H9 (cell line): ENCODE data around the gene GOLGA3. TPM values are rescaled to one million over a fixed set of nuclear protein-coding genes. Genes with fewer than 3 reads are reported as not detected.

Source experiments
- DNase-seq: peaks from one replicate; pipeline ENCODE4 v3.0.0-alpha.2; 2017
- H2AFZ ChIP-seq: one replicate; pipeline ENCODE4 v1.6.1; 2013; ENCODE audit warnings: mild to moderate bottlenecking, low read length, control low read depth, moderate library complexity
- H2AK5ac ChIP-seq: 2 replicates; pipeline ENCODE4 v1.6.1; 2013; ENCODE audit warnings: low read length, control low read depth, mixed read lengths; ENCODE audit not compliant: insufficient read length
- H2BK120ac ChIP-seq: one replicate; pipeline ENCODE4 v1.6.1; 2013; ENCODE audit warnings: low read depth, mild to moderate bottlenecking, low read length, control low read depth, inconsistent platforms; ENCODE audit not compliant: poor library complexity, severe bottlenecking
- H2BK12ac ChIP-seq: 2 replicates; pipeline ENCODE4 v1.6.1; 2013; ENCODE audit warnings: low read length, control low read depth, mixed read lengths, low read depth; ENCODE audit not compliant: insufficient read length
- H2BK15ac ChIP-seq: 2 replicates; pipeline ENCODE4 v1.6.1; 2013; ENCODE audit warnings: low read depth, low read length, control low read depth
- H2BK20ac ChIP-seq: one replicate; pipeline ENCODE4 v1.6.1; 2013; ENCODE audit warnings: low read depth, mild to moderate bottlenecking, low read length, control low read depth, inconsistent platforms; ENCODE audit not compliant: poor library complexity, severe bottlenecking
- H2BK5ac ChIP-seq: 2 replicates; pipeline ENCODE4 v1.6.1; 2013; ENCODE audit warnings: low read length, control low read depth, mixed read lengths; ENCODE audit not compliant: insufficient read length
- H3K14ac ChIP-seq: 2 replicates; pipeline ENCODE4 v1.6.1; 2013; ENCODE audit warnings: low read length, control low read depth; ENCODE audit not compliant: insufficient read depth
- H3K18ac ChIP-seq: 2 replicates; pipeline ENCODE4 v1.6.1; 2013; ENCODE audit warnings: low read depth, mild to moderate bottlenecking, mixed read lengths, low read length, control low read depth; ENCODE audit not compliant: insufficient read length
- H3K23ac ChIP-seq: 2 replicates; pipeline ENCODE4 v1.6.1; 2013; ENCODE audit warnings: low read length, control low read depth, mixed read lengths, low read depth; ENCODE audit not compliant: insufficient read length
- H3K23me2 ChIP-seq: 2 replicates; pipeline ENCODE4 v1.6.1; 2013; ENCODE audit warnings: low read depth, mild to moderate bottlenecking, mixed read lengths, low read length, control low read depth; ENCODE audit not compliant: insufficient read length, poor library complexity, severe bottlenecking
- H3K27ac ChIP-seq: 2 replicates; pipeline ENCODE4 v1.5.1; 2013; ENCODE audit warnings: low read length, control low read depth, mixed read lengths, low read depth; ENCODE audit not compliant: insufficient read length
- H3K27me3 ChIP-seq: 2 replicates; pipeline ENCODE4 v1.6.1; 2013; ENCODE audit warnings: low read length, control low read depth, inconsistent platforms; ENCODE audit not compliant: insufficient read depth
- H3K4ac ChIP-seq: 2 replicates; pipeline ENCODE4 v1.6.1; 2013; ENCODE audit warnings: low read depth, mild to moderate bottlenecking, control low read depth, inconsistent platforms, low read length, moderate library complexity
- H3K4me1 ChIP-seq: 2 replicates; pipeline ENCODE4 v1.6.1; 2013; ENCODE audit warnings: low read length, control low read depth, inconsistent platforms; ENCODE audit not compliant: insufficient read depth
- H3K4me2 ChIP-seq: 2 replicates; pipeline ENCODE4 v1.6.1; 2013; ENCODE audit warnings: low read length, control low read depth, mixed read lengths; ENCODE audit not compliant: insufficient read length, insufficient read depth
- H3K56ac ChIP-seq: 2 replicates; pipeline ENCODE4 v1.6.1; 2013; ENCODE audit warnings: low read depth, mild to moderate bottlenecking, mixed read lengths, low read length, control low read depth; ENCODE audit not compliant: insufficient read length
- H3K79me1 ChIP-seq: 2 replicates; pipeline ENCODE4 v1.6.1; 2013; ENCODE audit warnings: low read depth, mild to moderate bottlenecking, moderate library complexity, low read length, control low read depth, inconsistent platforms; ENCODE audit not compliant: insufficient read depth, poor library complexity, severe bottlenecking
- H3K79me2 ChIP-seq: 2 replicates; pipeline ENCODE4 v1.6.1; 2013; ENCODE audit warnings: low read length, control low read depth, inconsistent platforms; ENCODE audit not compliant: insufficient read depth
- H3K9ac ChIP-seq: 2 replicates; pipeline ENCODE4 v1.6.1; 2013; ENCODE audit warnings: low read length, control low read depth, mixed read lengths; ENCODE audit not compliant: insufficient read length; ENCODE audit errors: extremely low read depth
- H3K9me3 ChIP-seq: one replicate; pipeline ENCODE4 v1.6.1; 2013; ENCODE audit warnings: low read depth, low read length, inconsistent platforms; ENCODE audit not compliant: control insufficient read depth
- H3T11ph ChIP-seq: one replicate; pipeline ENCODE4 v1.6.1; 2013; ENCODE audit warnings: mild to moderate bottlenecking, low read length, control low read depth, inconsistent platforms
- H4K20me1 ChIP-seq: one replicate; pipeline ENCODE4 v1.6.1; 2013; ENCODE audit not compliant: control insufficient read depth, insufficient read length, insufficient read depth
- H4K5ac ChIP-seq: 2 replicates; pipeline ENCODE4 v1.6.1; 2013; ENCODE audit warnings: low read depth, mild to moderate bottlenecking, mixed read lengths, low read length, control low read depth; ENCODE audit not compliant: insufficient read length
- H4K8ac ChIP-seq: replicated peaks from 2 replicates; pipeline ENCODE4 v1.6.1; 2013; ENCODE audit warnings: low read length, control low read depth, mixed read lengths, low read depth; ENCODE audit not compliant: insufficient read length
- H4K91ac ChIP-seq: 2 replicates; pipeline ENCODE4 v1.6.1; 2013; ENCODE audit warnings: low read depth, mild to moderate bottlenecking, moderate library complexity, mixed read lengths, low read length, control low read depth; ENCODE audit not compliant: insufficient read length
- H3K27ac Mint-ChIP-seq, 3 experiments: 2 replicates in 2 of 3; 3 replicates in 1 of 3; pipeline ENCODE4 v1.8.0; 2020 to 2021; ENCODE audit warnings: mixed read lengths in 3 of 3, mild to moderate bottlenecking in 1 of 3, moderate library complexity in 1 of 3
- H3K27me3 Mint-ChIP-seq: 2 replicates; pipeline ENCODE4 v1.8.0; 2021; ENCODE audit warnings: low read depth, mild to moderate bottlenecking, moderate library complexity, mixed read lengths
- H3K36me3 Mint-ChIP-seq, 3 experiments: 2 replicates in 2 of 3; 3 replicates in 1 of 3; pipeline ENCODE4 v1.8.0; 2020 to 2021; ENCODE audit warnings: low read depth in 3 of 3, mixed read lengths in 3 of 3; ENCODE audit not compliant: insufficient read depth in 1 of 3
- H3K4me1 Mint-ChIP-seq, 2 experiments: 2 replicates each; pipeline ENCODE4 v1.8.0; 2020; ENCODE audit warnings: mixed read lengths in 2 of 2
- H3K4me3 Mint-ChIP-seq, 2 experiments: 2 replicates in 1 of 2; 3 replicates in 1 of 2; pipeline ENCODE4 v1.8.0; 2020 to 2021; ENCODE audit warnings: mild to moderate bottlenecking in 2 of 2, mixed read lengths in 2 of 2, moderate library complexity in 1 of 2
- H3K9me3 Mint-ChIP-seq, 2 experiments: 2 replicates in 1 of 2; 3 replicates in 1 of 2; pipeline ENCODE4 v1.8.0; 2020; ENCODE audit warnings: mild to moderate bottlenecking in 2 of 2, mixed read lengths in 2 of 2, moderate library complexity in 1 of 2
- CTCF ChIP-seq: fragments of 200-600 bp; sonication (generic); conservative IDR thresholded peaks from 3 replicates; pipeline ENCODE4 v1.8.0; 2021; ENCODE audit warnings: antibody characterized with exemption, mild to moderate bottlenecking
- WGBS: extraction: QIAGEN DNeasy Blood & Tissue Kit; methylation state at CpG from one replicate; pipeline ENCODE4 v1.1.7; 2013; ENCODE audit warnings: missing lambda C conversion rate, low lambda C conversion rate, mixed read lengths; ENCODE audit not compliant: insufficient read length; ENCODE audit errors: extremely low coverage; 5-methylcytosine and 5-hydroxymethylcytosine counted together
- total RNA-seq: library from RNA; stranded (reverse); gene quantifications from 2 replicates; pipeline ENCODE4 v1.2.1, GENCODE V29; 2021

The GOLGA3 gene
- total RNA-seq, 1 experiment from 2014 or later = 40.1 TPM

GRCh38 chr12:132747395-132747794, 81.3 kb downstream of the GOLGA3 start:
- no peak overlapping the region for H4K91ac ChIP-seq
- DNase-seq = no peak
- H3K27me3 ChIP-seq = no peaks in the 10 kb centered on the region
- peaks cover 2% of the 10 kb centered on the region for H4K20me1 ChIP-seq
- no peaks in the 10 kb centered on the region for H3K4me1 Mint-ChIP-seq
- no peaks in the 10 kb centered on the region for H3K79me1 ChIP-seq
- no peaks in the 10 kb centered on the region for H3K4me1 ChIP-seq
- H3K9ac ChIP-seq = no peak overlapping the region
- H3K27ac Mint-ChIP-seq = no peak overlapping the region
- no peak overlapping the region for H3K4me2 ChIP-seq
- H3T11ph ChIP-seq = no peak overlapping the region
- no peak overlapping the region for H3K18ac ChIP-seq
- no peaks in the 10 kb centered on the region for H3K9me3 Mint-ChIP-seq
- H3K9me3 ChIP-seq = no peaks in the 10 kb centered on the region
- no peaks in the 10 kb centered on the region for H3K23me2 ChIP-seq
- no peak overlapping the region for H4K8ac ChIP-seq
- H2BK5ac ChIP-seq = no peak overlapping the region
- no peak overlapping the region for H2AFZ ChIP-seq
- H2BK12ac ChIP-seq = no peak overlapping the region
- H3K36me3 Mint-ChIP-seq = peaks cover 66 to 94% (median 81%) of the 10 kb centered on the region in 3 experiments
- H3K27ac ChIP-seq = no peak overlapping the region
- no peak overlapping the region for H3K14ac ChIP-seq
- H3K27me3 Mint-ChIP-seq = no peaks in the 10 kb centered on the region
- H3K23ac ChIP-seq = no peak overlapping the region
- no peak overlapping the region for H3K56ac ChIP-seq
- H3K4ac ChIP-seq = no peak overlapping the region
- WGBS = no CpG with 5 or more reads among the region's 11 CpGs
- H3K79me2 ChIP-seq = no peaks in the 10 kb centered on the region; the same call in 1 of the 2 replicates
- H2BK15ac ChIP-seq = no peak overlapping the region
- H4K5ac ChIP-seq = no peak overlapping the region
- H2BK20ac ChIP-seq = no peak overlapping the region
- H2BK120ac ChIP-seq = no peak overlapping the region
- no peak for TF ChIP-seq CTCF
- H3K4me3 Mint-ChIP-seq = no peak overlapping the region
- no peak overlapping the region for H2AK5ac ChIP-seq
